WTC11 (cell line): Measurements from ENCODE around the gene SLC31A1. TPM values are rescaled to one million over a fixed set of nuclear protein-coding genes. Genes with fewer than 3 reads are reported as not detected.

Source experiments
- ATAC-seq: fragments of 200-7000 bp; cut with Tn5 transposase; 2 replicates; pipeline ENCODE4 v1.10.0; 2021; ENCODE audit warnings: mild to moderate bottlenecking, moderate library complexity
- Bru-seq: library from RNA; stranded (reverse); fragments of 400-500 nt; gene quantifications from one replicate; lab custom pipeline; 2021; lab: Mats Ljungman, UMichigan
- CTCF ChIA-PET: fragments of 300-600 bp; sonication (Branson Sonifier 250); formaldehyde crosslinking; loops from one replicate; lab custom pipeline; 2021; ENCODE audit warnings: antibody characterized with exemption; lab: Charles Lee
- POLR2A ChIA-PET: fragments of 350-600 bp; sonication (Branson Sonifier 250); formaldehyde crosslinking; loops from one replicate; lab custom pipeline; 2021; ENCODE audit warnings: antibody characterized with exemption; lab: Charles Lee
- DNase-seq: peaks from one replicate; pipeline ENCODE4 v3.0.0; 2021; ENCODE audit warnings: low spot score
- H3K27ac Mint-ChIP-seq: 2 replicates; pipeline ENCODE4 v1.8.0; 2021; ENCODE audit warnings: mixed read lengths
- H3K27me3 Mint-ChIP-seq: 2 replicates; pipeline ENCODE4 v1.8.0; 2021; ENCODE audit warnings: low read depth, mild to moderate bottlenecking, moderate library complexity, mixed read lengths
- H3K36me3 Mint-ChIP-seq: 2 replicates; pipeline ENCODE4 v1.8.0; 2021; ENCODE audit warnings: mixed read lengths
- H3K4me1 Mint-ChIP-seq: 2 replicates; pipeline ENCODE4 v1.8.0; 2022; ENCODE audit warnings: mixed read lengths
- H3K4me3 Mint-ChIP-seq: 2 replicates; pipeline ENCODE4 v1.8.0; 2021; ENCODE audit warnings: mild to moderate bottlenecking, moderate library complexity, mixed read lengths
- H3K9me3 Mint-ChIP-seq: 2 replicates; pipeline ENCODE4 v1.8.0; 2021; ENCODE audit warnings: mixed read lengths
- ELF4 ChIP-seq: sonication (generic); formaldehyde crosslinking; IDR thresholded peaks from 2 replicates; pipeline ENCODE4 v1.8.1; 2022; ENCODE audit warnings: low read depth, mild to moderate bottlenecking, moderate library complexity, missing genetic modification reagents
- ETV6 ChIP-seq: sonication (generic); formaldehyde crosslinking; IDR thresholded peaks from 2 replicates; pipeline ENCODE4 v1.8.1; 2022; ENCODE audit warnings: mild to moderate bottlenecking, missing genetic modification reagents
- FOXP1 ChIP-seq: sonication (generic); formaldehyde crosslinking; IDR thresholded peaks from 2 replicates; pipeline ENCODE4 v1.8.0; 2022; ENCODE audit warnings: missing genetic modification reagents, mild to moderate bottlenecking, moderate library complexity, borderline replicate concordance
- IRF2 ChIP-seq: sonication (generic); formaldehyde crosslinking; IDR thresholded peaks from 2 replicates; pipeline ENCODE4 v1.8.0; 2022; ENCODE audit warnings: low read depth, missing genetic modification reagents, borderline replicate concordance
- KAT7 ChIP-seq: sonication (generic); formaldehyde crosslinking; IDR thresholded peaks from 2 replicates; pipeline ENCODE4 v1.8.1; 2023; ENCODE audit warnings: missing genetic modification reagents, mild to moderate bottlenecking, borderline replicate concordance
- NFE2L1 ChIP-seq: sonication (generic); formaldehyde crosslinking; IDR thresholded peaks from 2 replicates; pipeline ENCODE4 v1.8.1; 2023; ENCODE audit warnings: missing genetic modification reagents
- NFYB ChIP-seq: sonication (generic); formaldehyde crosslinking; conservative IDR thresholded peaks from 2 replicates; pipeline ENCODE4 v1.8.0; 2022; ENCODE audit warnings: low read depth, missing genetic modification reagents
- SP1 ChIP-seq: sonication (generic); formaldehyde crosslinking; conservative IDR thresholded peaks from 2 replicates; pipeline ENCODE4 v1.8.1; 2022; ENCODE audit warnings: missing genetic modification reagents
- ZNF121 ChIP-seq: sonication (generic); formaldehyde crosslinking; IDR thresholded peaks from 2 replicates; pipeline ENCODE4 v1.8.0; 2023; ENCODE audit warnings: missing genetic modification reagents
- ZNF423 ChIP-seq: fragments of 250-450 bp; sonication (Bioruptor Pico); IDR thresholded peaks from 2 replicates; pipeline ENCODE4 v2.1.2; 2022; ENCODE audit warnings: mild to moderate bottlenecking, moderate library complexity
- long read RNA-seq, 3 experiments: library from RNA in 1 of 3; library from capped mRNA in 1 of 3; library from polyadenylated mRNA in 1 of 3; unstranded in 2 of 3; stranded (forward) in 1 of 3; transcript quantifications; one replicate each; pipeline ENCODE4 v2.0.0, GENCODE V29; 2021
- total RNA-seq: library from RNA; stranded (reverse); gene quantifications from 3 replicates; pipeline ENCODE4 v1.2.3, GENCODE V29; 2021
- TF ChIP-seq, protein P1 (sequence below): sonication (generic); formaldehyde crosslinking; IDR thresholded peaks from 2 replicates; pipeline ENCODE4 v1.8.0; 2022; ENCODE audit warnings: mild to moderate bottlenecking, missing genetic modification reagents
- TF ChIP-seq, protein P2 (sequence below): sonication (generic); formaldehyde crosslinking; IDR thresholded peaks from 2 replicates; pipeline ENCODE4 v1.8.1; 2023; ENCODE audit warnings: mild to moderate bottlenecking, missing genetic modification reagents, moderate library complexity
- TF ChIP-seq, protein P3 (sequence below): sonication (generic); formaldehyde crosslinking; IDR thresholded peaks from 2 replicates; pipeline ENCODE4 v1.8.1; 2022; ENCODE audit warnings: low read depth, missing genetic modification reagents, borderline replicate concordance
- TF ChIP-seq, protein P4 (sequence below): sonication (generic); formaldehyde crosslinking; IDR thresholded peaks from 2 replicates; pipeline ENCODE4 v1.8.0; 2023; ENCODE audit warnings: mild to moderate bottlenecking, missing genetic modification reagents
- TF ChIP-seq, protein P5 (sequence below): sonication (generic); formaldehyde crosslinking; IDR thresholded peaks from 2 replicates; pipeline ENCODE4 v1.8.1; 2023; ENCODE audit warnings: mild to moderate bottlenecking, moderate library complexity, missing genetic modification reagents
- TF ChIP-seq, protein P6 (sequence below): sonication (generic); formaldehyde crosslinking; IDR thresholded peaks from 2 replicates; pipeline ENCODE4 v1.8.0; 2023; ENCODE audit warnings: missing genetic modification reagents, mild to moderate bottlenecking, borderline replicate concordance

Gene SLC31A1
- total RNA-seq (41.6 to 43.9 TPM (median 43.6 TPM) in 3 replicates), Bru-seq, nascent RNA (percentile 85 among the genes with signal in this experiment)
- long read RNA-seq, experiment 1, full-length matches to known transcripts, result 310 of 372 reads
- long read RNA-seq, experiment 1, partial matches to known transcripts, result 10 of 372 reads
- long read RNA-seq, experiment 1, other reads (novel, unspliced or antisense), result 52 of 372 reads
- long read RNA-seq, experiment 2, full-length matches to known transcripts, result 24 of 64 reads
- long read RNA-seq, experiment 2, partial matches to known transcripts, result 39 of 64 reads
- long read RNA-seq, experiment 2, other reads (novel, unspliced or antisense), result 1 of 64 reads
- long read RNA-seq, experiment 3, full-length matches to known transcripts, result 58 of 64 reads
- long read RNA-seq, experiment 3, partial matches to known transcripts, result 1 of 64 reads
- long read RNA-seq, experiment 3, other reads (novel, unspliced or antisense), result 5 of 64 reads

DNA sequence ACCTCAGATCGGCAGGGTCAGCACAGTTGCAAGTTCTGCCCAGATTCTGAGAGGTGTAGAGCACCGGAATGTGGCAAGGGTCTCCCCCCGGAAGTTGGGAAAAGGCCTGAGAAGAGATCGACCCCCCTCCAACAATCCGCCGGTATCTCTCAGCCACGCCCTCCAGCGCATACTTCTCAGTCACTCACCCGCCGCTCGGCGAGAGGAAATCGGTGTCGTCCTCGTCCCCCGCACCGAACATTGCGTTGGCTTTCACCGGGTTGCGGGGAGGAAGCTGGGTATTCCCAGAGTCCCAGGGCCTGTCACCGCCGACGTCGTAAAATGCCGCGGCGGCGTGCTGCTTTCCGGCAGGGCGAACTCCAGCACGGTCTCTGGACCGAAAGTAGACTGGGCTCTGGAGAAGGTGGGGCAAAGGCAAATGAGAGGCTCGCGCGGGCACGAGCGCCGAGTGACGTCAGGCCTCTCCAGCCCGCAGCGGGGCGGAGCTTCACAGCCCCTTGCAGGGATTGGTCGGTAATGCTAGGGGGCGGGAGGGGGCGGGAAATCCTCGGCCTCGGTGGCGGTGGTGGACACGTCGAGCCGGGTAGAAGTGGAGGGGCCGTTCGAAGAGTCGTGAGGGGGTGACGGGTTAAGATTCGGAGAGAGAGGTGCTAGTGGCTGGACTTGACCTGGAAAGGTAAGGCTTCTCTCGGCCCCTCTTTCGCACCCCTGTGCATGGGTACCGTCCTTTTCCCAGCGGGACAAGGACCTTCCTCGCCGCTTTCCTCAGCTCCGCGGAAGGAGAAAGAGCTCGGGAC is at the start of gene SLC31A1, which contains the start of gene FKBP15:
TSS of gene SLC31A1 (plus strand) at position 542 of the 797 bp plus-strand sequence. CDS start 34,605 bp downstream, outside the sequence.
TSS of gene FKBP15 (minus strand) at position 275 of the 797 bp plus-strand sequence. CDS start at position 241, 34 bp downstream.
- ATAC-seq (peak; percentile 98), DNase-seq (peak; percentile 99)
- Mint-ChIP-seq H3K4me3 (peak within 1 kb of the TSS; percentile 98), H3K36me3 (peaks cover 6% of the 10 kb centered on the region), H3K27me3 (no peaks in the 10 kb centered on the region), H3K4me1 (peaks cover 26% of the 10 kb centered on the region), H3K9me3 (no peaks in the 10 kb centered on the region), H3K27ac (peak within 1 kb of the TSS; percentile 96)
- CTCF ChIA-PET, result interaction anchor here (0.6 to 3.1 kb wide), 6 partner anchors 23 to 370 kb away, joined by 3 to 24 read pairs (median 4); partner anchors contain the start of genes ALAD, CDC26, PRPF4 and SLC31A2
- POLR2A ChIA-PET, result interaction anchor here (0.6 to 2.4 kb wide), 8 partner anchors 14 to 357 kb away, joined by 3 to 18 read pairs (median 4); partner anchors contain the start of genes CDC26, PRPF4 and SLC31A2
- TF ChIP-seq NFE2L1 (CRISPR knock-in tag) (peak; percentile 41; the same call in 1 of the 2 replicates), SP1 (CRISPR knock-in tag) (peak; percentile 80), KAT7 (CRISPR knock-in tag) (0 out of 2 replicates have a peak, but pooled peaks have one; percentile 30), ZNF121 (CRISPR knock-in tag) (no peak), NFYB (CRISPR knock-in tag) (peak; percentile 68), IRF2 (no peak), ZNF423 (CRISPR knock-in tag) (no peak), ELF4 (CRISPR knock-in tag) (no peak), FOXP1 (peak; percentile 53; the same call in 1 of the 2 replicates), ETV6 (CRISPR knock-in tag) (peak; percentile 27)
- TF ChIP-seq, protein P1, sequence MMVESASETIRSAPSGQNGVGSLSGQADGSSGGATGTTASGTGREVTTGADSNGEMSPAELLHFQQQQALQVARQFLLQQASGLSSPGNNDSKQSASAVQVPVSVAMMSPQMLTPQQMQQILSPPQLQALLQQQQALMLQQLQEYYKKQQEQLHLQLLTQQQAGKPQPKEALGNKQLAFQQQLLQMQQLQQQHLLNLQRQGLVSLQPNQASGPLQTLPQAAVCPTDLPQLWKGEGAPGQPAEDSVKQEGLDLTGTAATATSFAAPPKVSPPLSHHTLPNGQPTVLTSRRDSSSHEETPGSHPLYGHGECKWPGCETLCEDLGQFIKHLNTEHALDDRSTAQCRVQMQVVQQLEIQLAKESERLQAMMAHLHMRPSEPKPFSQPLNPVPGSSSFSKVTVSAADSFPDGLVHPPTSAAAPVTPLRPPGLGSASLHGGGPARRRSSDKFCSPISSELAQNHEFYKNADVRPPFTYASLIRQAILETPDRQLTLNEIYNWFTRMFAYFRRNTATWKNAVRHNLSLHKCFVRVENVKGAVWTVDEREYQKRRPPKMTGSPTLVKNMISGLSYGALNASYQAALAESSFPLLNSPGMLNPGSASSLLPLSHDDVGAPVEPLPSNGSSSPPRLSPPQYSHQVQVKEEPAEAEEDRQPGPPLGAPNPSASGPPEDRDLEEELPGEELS (CRISPR knock-in tag), result no peak; the same call in 1 of the 2 replicates
- TF ChIP-seq, protein P2, sequence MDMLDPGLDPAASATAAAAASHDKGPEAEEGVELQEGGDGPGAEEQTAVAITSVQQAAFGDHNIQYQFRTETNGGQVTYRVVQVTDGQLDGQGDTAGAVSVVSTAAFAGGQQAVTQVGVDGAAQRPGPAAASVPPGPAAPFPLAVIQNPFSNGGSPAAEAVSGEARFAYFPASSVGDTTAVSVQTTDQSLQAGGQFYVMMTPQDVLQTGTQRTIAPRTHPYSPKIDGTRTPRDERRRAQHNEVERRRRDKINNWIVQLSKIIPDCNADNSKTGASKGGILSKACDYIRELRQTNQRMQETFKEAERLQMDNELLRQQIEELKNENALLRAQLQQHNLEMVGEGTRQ (CRISPR knock-in tag), result peak; percentile 55; the same call in 1 of the 2 replicates
- TF ChIP-seq, protein P3, sequence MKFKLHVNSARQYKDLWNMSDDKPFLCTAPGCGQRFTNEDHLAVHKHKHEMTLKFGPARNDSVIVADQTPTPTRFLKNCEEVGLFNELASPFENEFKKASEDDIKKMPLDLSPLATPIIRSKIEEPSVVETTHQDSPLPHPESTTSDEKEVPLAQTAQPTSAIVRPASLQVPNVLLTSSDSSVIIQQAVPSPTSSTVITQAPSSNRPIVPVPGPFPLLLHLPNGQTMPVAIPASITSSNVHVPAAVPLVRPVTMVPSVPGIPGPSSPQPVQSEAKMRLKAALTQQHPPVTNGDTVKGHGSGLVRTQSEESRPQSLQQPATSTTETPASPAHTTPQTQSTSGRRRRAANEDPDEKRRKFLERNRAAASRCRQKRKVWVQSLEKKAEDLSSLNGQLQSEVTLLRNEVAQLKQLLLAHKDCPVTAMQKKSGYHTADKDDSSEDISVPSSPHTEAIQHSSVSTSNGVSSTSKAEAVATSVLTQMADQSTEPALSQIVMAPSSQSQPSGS (CRISPR knock-in tag), result no peak
- TF ChIP-seq, protein P4, sequence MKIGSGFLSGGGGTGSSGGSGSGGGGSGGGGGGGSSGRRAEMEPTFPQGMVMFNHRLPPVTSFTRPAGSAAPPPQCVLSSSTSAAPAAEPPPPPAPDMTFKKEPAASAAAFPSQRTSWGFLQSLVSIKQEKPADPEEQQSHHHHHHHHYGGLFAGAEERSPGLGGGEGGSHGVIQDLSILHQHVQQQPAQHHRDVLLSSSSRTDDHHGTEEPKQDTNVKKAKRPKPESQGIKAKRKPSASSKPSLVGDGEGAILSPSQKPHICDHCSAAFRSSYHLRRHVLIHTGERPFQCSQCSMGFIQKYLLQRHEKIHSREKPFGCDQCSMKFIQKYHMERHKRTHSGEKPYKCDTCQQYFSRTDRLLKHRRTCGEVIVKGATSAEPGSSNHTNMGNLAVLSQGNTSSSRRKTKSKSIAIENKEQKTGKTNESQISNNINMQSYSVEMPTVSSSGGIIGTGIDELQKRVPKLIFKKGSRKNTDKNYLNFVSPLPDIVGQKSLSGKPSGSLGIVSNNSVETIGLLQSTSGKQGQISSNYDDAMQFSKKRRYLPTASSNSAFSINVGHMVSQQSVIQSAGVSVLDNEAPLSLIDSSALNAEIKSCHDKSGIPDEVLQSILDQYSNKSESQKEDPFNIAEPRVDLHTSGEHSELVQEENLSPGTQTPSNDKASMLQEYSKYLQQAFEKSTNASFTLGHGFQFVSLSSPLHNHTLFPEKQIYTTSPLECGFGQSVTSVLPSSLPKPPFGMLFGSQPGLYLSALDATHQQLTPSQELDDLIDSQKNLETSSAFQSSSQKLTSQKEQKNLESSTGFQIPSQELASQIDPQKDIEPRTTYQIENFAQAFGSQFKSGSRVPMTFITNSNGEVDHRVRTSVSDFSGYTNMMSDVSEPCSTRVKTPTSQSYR (CRISPR knock-in tag), result peak; percentile 28; the same call in 1 of the 2 replicates
- TF ChIP-seq, protein P5, sequence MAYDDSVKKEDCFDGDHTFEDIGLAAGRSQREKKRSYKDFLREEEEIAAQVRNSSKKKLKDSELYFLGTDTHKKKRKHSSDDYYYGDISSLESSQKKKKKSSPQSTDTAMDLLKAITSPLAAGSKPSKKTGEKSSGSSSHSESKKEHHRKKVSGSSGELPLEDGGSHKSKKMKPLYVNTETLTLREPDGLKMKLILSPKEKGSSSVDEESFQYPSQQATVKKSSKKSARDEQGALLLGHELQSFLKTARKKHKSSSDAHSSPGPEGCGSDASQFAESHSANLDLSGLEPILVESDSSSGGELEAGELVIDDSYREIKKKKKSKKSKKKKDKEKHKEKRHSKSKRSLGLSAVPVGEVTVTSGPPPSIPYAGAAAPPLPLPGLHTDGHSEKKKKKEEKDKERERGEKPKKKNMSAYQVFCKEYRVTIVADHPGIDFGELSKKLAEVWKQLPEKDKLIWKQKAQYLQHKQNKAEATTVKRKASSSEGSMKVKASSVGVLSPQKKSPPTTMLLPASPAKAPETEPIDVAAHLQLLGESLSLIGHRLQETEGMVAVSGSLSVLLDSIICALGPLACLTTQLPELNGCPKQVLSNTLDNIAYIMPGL (CRISPR knock-in tag), result peak; percentile 70; the same call in 1 of the 2 replicates
- TF ChIP-seq, protein P6, sequence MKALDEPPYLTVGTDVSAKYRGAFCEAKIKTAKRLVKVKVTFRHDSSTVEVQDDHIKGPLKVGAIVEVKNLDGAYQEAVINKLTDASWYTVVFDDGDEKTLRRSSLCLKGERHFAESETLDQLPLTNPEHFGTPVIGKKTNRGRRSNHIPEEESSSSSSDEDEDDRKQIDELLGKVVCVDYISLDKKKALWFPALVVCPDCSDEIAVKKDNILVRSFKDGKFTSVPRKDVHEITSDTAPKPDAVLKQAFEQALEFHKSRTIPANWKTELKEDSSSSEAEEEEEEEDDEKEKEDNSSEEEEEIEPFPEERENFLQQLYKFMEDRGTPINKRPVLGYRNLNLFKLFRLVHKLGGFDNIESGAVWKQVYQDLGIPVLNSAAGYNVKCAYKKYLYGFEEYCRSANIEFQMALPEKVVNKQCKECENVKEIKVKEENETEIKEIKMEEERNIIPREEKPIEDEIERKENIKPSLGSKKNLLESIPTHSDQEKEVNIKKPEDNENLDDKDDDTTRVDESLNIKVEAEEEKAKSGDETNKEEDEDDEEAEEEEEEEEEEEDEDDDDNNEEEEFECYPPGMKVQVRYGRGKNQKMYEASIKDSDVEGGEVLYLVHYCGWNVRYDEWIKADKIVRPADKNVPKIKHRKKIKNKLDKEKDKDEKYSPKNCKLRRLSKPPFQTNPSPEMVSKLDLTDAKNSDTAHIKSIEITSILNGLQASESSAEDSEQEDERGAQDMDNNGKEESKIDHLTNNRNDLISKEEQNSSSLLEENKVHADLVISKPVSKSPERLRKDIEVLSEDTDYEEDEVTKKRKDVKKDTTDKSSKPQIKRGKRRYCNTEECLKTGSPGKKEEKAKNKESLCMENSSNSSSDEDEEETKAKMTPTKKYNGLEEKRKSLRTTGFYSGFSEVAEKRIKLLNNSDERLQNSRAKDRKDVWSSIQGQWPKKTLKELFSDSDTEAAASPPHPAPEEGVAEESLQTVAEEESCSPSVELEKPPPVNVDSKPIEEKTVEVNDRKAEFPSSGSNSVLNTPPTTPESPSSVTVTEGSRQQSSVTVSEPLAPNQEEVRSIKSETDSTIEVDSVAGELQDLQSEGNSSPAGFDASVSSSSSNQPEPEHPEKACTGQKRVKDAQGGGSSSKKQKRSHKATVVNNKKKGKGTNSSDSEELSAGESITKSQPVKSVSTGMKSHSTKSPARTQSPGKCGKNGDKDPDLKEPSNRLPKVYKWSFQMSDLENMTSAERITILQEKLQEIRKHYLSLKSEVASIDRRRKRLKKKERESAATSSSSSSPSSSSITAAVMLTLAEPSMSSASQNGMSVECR (CRISPR knock-in tag), result 0 out of 2 replicates have a peak, but pooled peaks have one; percentile 49
